A673 (cell line): ENCODE measurements around the gene BSN. TPM values are rescaled to one million over a fixed set of nuclear protein-coding genes. Genes with fewer than 3 reads are reported as not detected.

Source experiments
- Bru-seq: library from RNA; stranded (reverse); fragments of 400-500 nt; gene quantifications from one replicate; lab custom pipeline; 2021; lab: Mats Ljungman, UMichigan
- BruChase-seq, 2 experiments: library from RNA; stranded (reverse); fragments of 400-500 nt; gene quantifications; one replicate each; lab custom pipeline; 2021; lab: Mats Ljungman, UMichigan
- BruUV-seq: library from RNA; stranded (reverse); fragments of 400-500 nt; replicated peaks from 2 replicates; lab custom pipeline; 2021; lab: Mats Ljungman, UMichigan
- CTCF ChIA-PET: fragments of 300-600 bp; sonication (Branson Sonifier 250); formaldehyde crosslinking; loops from one replicate; lab custom pipeline; 2022; ENCODE audit warnings: antibody characterized with exemption; lab: Charles Lee
- POLR2A ChIA-PET: fragments of 300-600 bp; sonication (Branson Sonifier 250); formaldehyde crosslinking; loops from one replicate; lab custom pipeline; 2022; ENCODE audit warnings: antibody characterized with exemption; ENCODE audit not compliant: low non-redundant PET; lab: Charles Lee
- DNase-seq: peaks from one replicate; pipeline ENCODE4 v3.0.0-alpha.2; 2015; ENCODE audit warnings: low spot score
- H3K27ac ChIP-seq: fragments of 200-600 bp; sonication (generic); 2 replicates; pipeline ENCODE4 v1.5.1; 2016; ENCODE audit warnings: mixed run types, low read depth, mild to moderate bottlenecking, mixed read lengths, antibody characterized with exemption, low read length; ENCODE audit not compliant: poor library complexity, severe bottlenecking
- H3K27me3 ChIP-seq: fragments of 200-600 bp; sonication (generic); replicated peaks from 2 replicates; pipeline ENCODE4 v1.6.1; 2017; ENCODE audit warnings: mixed run types, low read depth, mild to moderate bottlenecking, mixed read lengths, antibody characterized with exemption, low read length; ENCODE audit not compliant: insufficient read depth, poor library complexity
- H3K36me3 ChIP-seq: fragments of 200-600 bp; sonication (generic); 2 replicates; pipeline ENCODE4 v1.6.1; 2016; ENCODE audit warnings: mixed run types, mild to moderate bottlenecking, mixed read lengths, antibody characterized with exemption, low read length; ENCODE audit not compliant: insufficient read depth, poor library complexity, severe bottlenecking
- H3K4me1 ChIP-seq: fragments of 200-600 bp; sonication (generic); 2 replicates; pipeline ENCODE4 v1.6.1; 2017; ENCODE audit warnings: mixed run types, mild to moderate bottlenecking, mixed read lengths, antibody characterized with exemption, low read length; ENCODE audit not compliant: insufficient read depth, poor library complexity, severe bottlenecking
- H3K4me3 ChIP-seq: fragments of 200-600 bp; sonication (generic); 2 replicates; pipeline ENCODE4 v1.5.1; 2016; ENCODE audit warnings: low read depth, mixed run types, mild to moderate bottlenecking, mixed read lengths, low read length; ENCODE audit not compliant: poor library complexity, severe bottlenecking
- H3K9me3 ChIP-seq: fragments of 200-600 bp; sonication (generic); 2 replicates; pipeline ENCODE4 v1.6.1; 2016; ENCODE audit warnings: mixed run types, low read depth, mild to moderate bottlenecking, mixed read lengths, antibody characterized with exemption, low read length; ENCODE audit not compliant: poor library complexity, severe bottlenecking
- EZH2 ChIP-seq: fragments of 200-600 bp; sonication (generic); IDR thresholded peaks from 2 replicates; pipeline ENCODE4 v1.6.1; 2017; ENCODE audit warnings: borderline replicate concordance, low read depth, mild to moderate bottlenecking, mixed read lengths, antibody characterized with exemption, low read length; ENCODE audit not compliant: poor library complexity, severe bottlenecking
- intact Hi-C: fragments of 100-400 bp; cut with micrococcal nuclease; formaldehyde crosslinking; loops from one replicate; pipeline ENCODE4 v1.10.0; 2022; ENCODE audit not compliant: unreplicated experiment
- long read RNA-seq: library from polyadenylated mRNA; stranded (forward); transcript quantifications from one replicate; pipeline ENCODE4 v2.0.0, GENCODE V29; 2022
- total RNA-seq: library from RNA; stranded (reverse); gene quantifications from 2 replicates; pipeline ENCODE4 v1.2.3, GENCODE V29; 2021
- TF ChIP-seq, protein P1 (sequence below): fragments of 300-800, 200-600 bp; sonication (generic); conservative IDR thresholded peaks from 2 replicates; pipeline ENCODE4 v1.5.1; 2017; ENCODE audit warnings: low read depth, mild to moderate bottlenecking, antibody characterized with exemption, low read length, moderate library complexity, mixed read lengths

The BSN gene, protein sequence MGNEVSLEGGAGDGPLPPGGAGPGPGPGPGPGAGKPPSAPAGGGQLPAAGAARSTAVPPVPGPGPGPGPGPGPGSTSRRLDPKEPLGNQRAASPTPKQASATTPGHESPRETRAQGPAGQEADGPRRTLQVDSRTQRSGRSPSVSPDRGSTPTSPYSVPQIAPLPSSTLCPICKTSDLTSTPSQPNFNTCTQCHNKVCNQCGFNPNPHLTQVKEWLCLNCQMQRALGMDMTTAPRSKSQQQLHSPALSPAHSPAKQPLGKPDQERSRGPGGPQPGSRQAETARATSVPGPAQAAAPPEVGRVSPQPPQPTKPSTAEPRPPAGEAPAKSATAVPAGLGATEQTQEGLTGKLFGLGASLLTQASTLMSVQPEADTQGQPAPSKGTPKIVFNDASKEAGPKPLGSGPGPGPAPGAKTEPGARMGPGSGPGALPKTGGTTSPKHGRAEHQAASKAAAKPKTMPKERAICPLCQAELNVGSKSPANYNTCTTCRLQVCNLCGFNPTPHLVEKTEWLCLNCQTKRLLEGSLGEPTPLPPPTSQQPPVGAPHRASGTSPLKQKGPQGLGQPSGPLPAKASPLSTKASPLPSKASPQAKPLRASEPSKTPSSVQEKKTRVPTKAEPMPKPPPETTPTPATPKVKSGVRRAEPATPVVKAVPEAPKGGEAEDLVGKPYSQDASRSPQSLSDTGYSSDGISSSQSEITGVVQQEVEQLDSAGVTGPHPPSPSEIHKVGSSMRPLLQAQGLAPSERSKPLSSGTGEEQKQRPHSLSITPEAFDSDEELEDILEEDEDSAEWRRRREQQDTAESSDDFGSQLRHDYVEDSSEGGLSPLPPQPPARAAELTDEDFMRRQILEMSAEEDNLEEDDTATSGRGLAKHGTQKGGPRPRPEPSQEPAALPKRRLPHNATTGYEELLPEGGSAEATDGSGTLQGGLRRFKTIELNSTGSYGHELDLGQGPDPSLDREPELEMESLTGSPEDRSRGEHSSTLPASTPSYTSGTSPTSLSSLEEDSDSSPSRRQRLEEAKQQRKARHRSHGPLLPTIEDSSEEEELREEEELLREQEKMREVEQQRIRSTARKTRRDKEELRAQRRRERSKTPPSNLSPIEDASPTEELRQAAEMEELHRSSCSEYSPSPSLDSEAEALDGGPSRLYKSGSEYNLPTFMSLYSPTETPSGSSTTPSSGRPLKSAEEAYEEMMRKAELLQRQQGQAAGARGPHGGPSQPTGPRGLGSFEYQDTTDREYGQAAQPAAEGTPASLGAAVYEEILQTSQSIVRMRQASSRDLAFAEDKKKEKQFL (N-terminal part only)
- total RNA-seq: 1.1 and 1.4 TPM in 2 replicates
- percentile 35 among the genes with signal in this experiment for Bru-seq, nascent RNA
- BruChase-seq, experiment 1, labeled RNA remaining after a 2-hour chase: percentile 34 among the genes with signal in this experiment
- BruChase-seq, experiment 2, labeled RNA remaining after a 6-hour chase: percentile 42 among the genes with signal in this experiment
- long read RNA-seq, partial matches to known transcripts: 1 of 2 reads
- long read RNA-seq, other reads (novel, unspliced or antisense): 1 of 2 reads

DNA sequence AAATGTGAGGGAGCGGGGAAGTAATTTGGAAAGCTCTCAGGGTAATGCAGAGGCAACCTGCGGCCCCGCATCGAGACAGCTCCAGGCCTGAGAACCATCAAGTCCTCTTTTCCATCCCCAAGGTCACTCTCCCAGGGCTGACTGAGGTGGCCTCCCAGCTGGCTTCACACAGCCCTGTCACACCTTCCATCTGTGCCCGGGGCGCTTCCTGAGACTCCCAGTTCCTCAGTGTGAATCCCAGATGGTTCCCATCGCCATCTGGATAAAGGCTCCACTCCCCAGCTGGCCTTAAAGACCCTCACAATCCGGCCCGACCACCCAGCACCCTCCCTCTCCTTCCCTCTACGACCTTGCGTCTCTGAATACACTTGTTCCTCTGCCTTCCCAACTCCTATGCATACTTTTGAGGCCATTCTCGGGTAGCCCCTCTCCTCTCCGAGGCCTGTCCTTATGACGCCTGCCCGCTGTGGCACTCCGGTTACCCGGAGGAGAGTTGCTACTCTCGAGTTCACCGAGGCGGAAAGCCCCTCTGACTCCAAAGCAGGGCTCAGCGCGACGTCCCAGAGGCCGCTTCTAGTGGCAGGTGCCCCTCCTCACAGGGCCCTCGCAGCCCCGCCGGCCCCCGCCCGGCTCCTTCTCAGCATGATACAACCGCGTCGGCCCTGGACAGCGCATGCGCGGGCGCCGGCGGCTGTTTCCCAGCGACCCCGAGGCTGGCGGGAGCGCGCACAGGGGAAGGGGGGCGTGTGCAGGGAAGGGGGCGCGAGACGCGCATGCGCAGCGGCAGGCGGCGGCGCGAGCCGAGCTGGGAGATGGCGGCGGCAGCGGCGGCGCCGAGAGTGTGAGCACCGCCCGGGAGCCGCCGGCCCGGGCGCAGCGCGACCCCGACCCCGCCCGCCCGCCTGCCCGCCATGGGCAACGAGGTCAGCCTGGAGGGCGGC is at the start of gene BSN:
Gene BSN, plus strand, starts transcription at position 786 of the 941 bp plus-strand sequence. Its CDS starts 126 bp downstream, at position 912.
- TF ChIP-seq, protein P1, sequence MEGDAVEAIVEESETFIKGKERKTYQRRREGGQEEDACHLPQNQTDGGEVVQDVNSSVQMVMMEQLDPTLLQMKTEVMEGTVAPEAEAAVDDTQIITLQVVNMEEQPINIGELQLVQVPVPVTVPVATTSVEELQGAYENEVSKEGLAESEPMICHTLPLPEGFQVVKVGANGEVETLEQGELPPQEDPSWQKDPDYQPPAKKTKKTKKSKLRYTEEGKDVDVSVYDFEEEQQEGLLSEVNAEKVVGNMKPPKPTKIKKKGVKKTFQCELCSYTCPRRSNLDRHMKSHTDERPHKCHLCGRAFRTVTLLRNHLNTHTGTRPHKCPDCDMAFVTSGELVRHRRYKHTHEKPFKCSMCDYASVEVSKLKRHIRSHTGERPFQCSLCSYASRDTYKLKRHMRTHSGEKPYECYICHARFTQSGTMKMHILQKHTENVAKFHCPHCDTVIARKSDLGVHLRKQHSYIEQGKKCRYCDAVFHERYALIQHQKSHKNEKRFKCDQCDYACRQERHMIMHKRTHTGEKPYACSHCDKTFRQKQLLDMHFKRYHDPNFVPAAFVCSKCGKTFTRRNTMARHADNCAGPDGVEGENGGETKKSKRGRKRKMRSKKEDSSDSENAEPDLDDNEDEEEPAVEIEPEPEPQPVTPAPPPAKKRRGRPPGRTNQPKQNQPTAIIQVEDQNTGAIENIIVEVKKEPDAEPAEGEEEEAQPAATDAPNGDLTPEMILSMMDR: no peak
- TF ChIP-seq EZH2: no peak
- DNase-seq: peak; percentile 89
- BruUV-seq: no TSS peak
- H3K4me1 ChIP-seq: no peaks in the 10 kb centered on the region
- peak within 1 kb of the TSS; percentile 76 for H3K27ac ChIP-seq
- H3K9me3 ChIP-seq: no peaks in the 10 kb centered on the region
- H3K27me3 ChIP-seq: no peaks in the 10 kb centered on the region
- ChIA-PET POLR2A (no interaction called here), CTCF (interaction anchor here (1.2 kb wide), 1 partner anchor 14 kb away, joined by 3 read pairs; no protein-coding TSS in a partner anchor)
- H3K36me3 ChIP-seq: no peaks in the 10 kb centered on the region
- intact Hi-C loops: no loop called here
- peak within 1 kb of the TSS; percentile 61 for H3K4me3 ChIP-seq

DNA sequence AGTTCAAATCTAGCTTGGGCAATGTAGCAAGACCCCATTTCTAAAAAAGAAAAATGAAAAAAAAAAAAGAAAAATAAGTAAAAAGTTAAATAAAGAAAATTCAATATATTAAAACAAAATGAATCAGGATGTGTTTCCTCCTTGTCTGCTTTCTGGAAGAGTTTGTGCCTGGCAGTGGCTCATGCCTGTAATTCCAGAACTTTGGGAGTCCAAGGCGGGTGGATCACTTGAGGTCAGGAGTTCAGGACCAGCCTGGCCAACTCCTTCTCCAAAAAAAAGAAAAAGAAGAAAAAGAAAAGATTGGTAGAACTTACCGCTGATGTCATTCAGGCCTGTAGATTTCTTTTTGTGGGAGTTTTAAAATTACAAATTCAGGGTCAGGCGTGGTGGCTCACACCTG is 47.4 kb upstream of the BSN start:
- no peaks in the 10 kb centered on the region for H3K27me3 ChIP-seq
- H3K4me3 ChIP-seq: no peak overlapping the region
- no peaks in the 10 kb centered on the region for H3K9me3 ChIP-seq
- intact Hi-C loops: no loop called here
- BruUV-seq: no TSS peak
- DNase-seq: no peak
- ChIA-PET CTCF (no interaction called here), POLR2A (no interaction called here)
- no peak for TF ChIP-seq EZH2
- TF ChIP-seq, protein P1: no peak
- no peaks in the 10 kb centered on the region for H3K36me3 ChIP-seq
- no peak overlapping the region for H3K27ac ChIP-seq
- no peaks in the 10 kb centered on the region for H3K4me1 ChIP-seq
